K562 (cell line): ENCODE data around the gene ERCC6L.

Experiments used
- CCAR2 ChIP-seq: fragments of 200-400 bp; formaldehyde crosslinking; IDR thresholded peaks from 2 replicates; pipeline ENCODE4 v1.6.1; 2017; ENCODE audit warnings: mild to moderate bottlenecking, low read depth, low read length
- CTCF ChIP-seq, 3 experiments: IDR thresholded peaks in 2 of 3; conservative IDR thresholded peaks in 1 of 3; 2 replicates each; pipeline ENCODE4 v1.5.1; 2011 to 2012; ENCODE audit warnings: low read length in 3 of 3, mild to moderate bottlenecking in 3 of 3, control low read depth in 2 of 3, improper control_type of control experiment in 1 of 3, inconsistent platforms in 1 of 3, low read depth in 1 of 3, mixed read lengths in 1 of 3, moderate library complexity in 1 of 3; ENCODE audit not compliant: insufficient read depth in 2 of 3
- HDAC2 ChIP-seq: fragments of 450-650 bp; IDR thresholded peaks from 2 replicates; pipeline ENCODE4 v1.6.1; 2016; ENCODE audit warnings: mild to moderate bottlenecking
- PBX2 ChIP-seq, 2 experiments: IDR thresholded peaks in 1 of 2; conservative IDR thresholded peaks in 1 of 2; 2 replicates each; pipeline ENCODE4 v1.6.1; 2016; ENCODE audit warnings: low read depth in 2 of 2, mild to moderate bottlenecking in 1 of 2, missing compliant biosample characterization in 1 of 2, missing genetic modification characterization in 1 of 2, moderate library complexity in 1 of 2
- RAD21 ChIP-seq, 2 experiments: fragments of 250-450 bp in 1 of 2; fragments of 450-650 bp in 1 of 2; sonication (Bioruptor Pico) in 1 of 2; formaldehyde crosslinking in 1 of 2; IDR thresholded peaks in 1 of 2; conservative IDR thresholded peaks in 1 of 2; 2 replicates each; pipeline versions ENCODE4 v1.4.0 to v1.8.0; 2020 to 2022; ENCODE audit warnings: mild to moderate bottlenecking in 2 of 2, moderate library complexity in 1 of 2
- SREBF2 ChIP-seq: sonication (generic); formaldehyde crosslinking; IDR thresholded peaks from 2 replicates; pipeline ENCODE4 v1.4.0; 2020; ENCODE audit warnings: mild to moderate bottlenecking, missing genetic modification reagents
- XRCC5 ChIP-seq: fragments of 200-400 bp; formaldehyde crosslinking; IDR thresholded peaks from 2 replicates; pipeline ENCODE4 v1.6.1; 2017; ENCODE audit warnings: low read depth, mild to moderate bottlenecking, low read length
- ZNF609 ChIP-seq: sonication (generic); formaldehyde crosslinking; IDR thresholded peaks from 2 replicates; pipeline ENCODE4 v1.8.1; 2023; ENCODE audit warnings: missing genetic modification reagents, mild to moderate bottlenecking, borderline replicate concordance

- TF ChIP-seq XRCC5, result no peak
- TF ChIP-seq SREBF2 (CRISPR knock-in tag), result no peak
- no peak for TF ChIP-seq ZNF609 (CRISPR knock-in tag)
- no peak for TF ChIP-seq CTCF (IDR thresholded peaks at IDR 0.05 in 2 of 3, conservative IDR thresholded peaks at IDR 0.05 in 1 of 3; ENCODE audit: insufficient read depth in 2 of 3, low read depth in 1 of 3, low read length in 3 of 3)
- no peak for TF ChIP-seq CCAR2
- TF ChIP-seq RAD21 (CRISPR knock-in tag; conservative IDR thresholded peaks at IDR 0.05 in 1 of 2, IDR thresholded peaks at IDR 0.05 in 1 of 2), result no peak
- TF ChIP-seq HDAC2, result no peak
- TF ChIP-seq PBX2 (CRISPR knock-in tag; IDR thresholded peaks at IDR 0.05; ENCODE audit: low read depth), result no peak
- TF ChIP-seq PBX2 (tag; conservative IDR thresholded peaks at IDR 0.05; ENCODE audit: low read depth), result no peak
These were observed 34.0 kb upstream of the ERCC6L start for GRCh38 chrX:72272868-72273267.
